ENCODE data around the gene TAS2R5.

DNA sequence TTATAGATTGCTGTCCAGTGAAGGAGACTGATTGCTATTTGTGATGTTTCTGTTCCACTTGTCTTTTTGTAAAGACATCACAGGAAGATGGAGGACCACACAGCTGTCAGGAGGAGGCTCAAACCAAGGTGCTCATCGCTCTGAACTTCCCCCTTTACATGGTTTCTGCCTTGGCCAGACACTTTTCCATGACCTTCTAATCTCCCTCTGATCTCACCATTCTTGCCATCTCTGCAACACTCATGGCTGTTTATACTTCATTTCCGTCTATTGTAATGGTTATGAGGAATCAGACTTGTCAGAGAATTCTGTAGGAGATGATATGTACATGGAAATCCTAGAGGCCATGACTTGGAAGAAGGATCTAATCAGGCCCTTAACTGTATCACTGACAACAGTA is 1.7 kb upstream of the TAS2R5 start:
- no peak for TF ChIP-seq CTCF (conservative IDR thresholded peaks at IDR 0.05; ENCODE audit: low read depth, low read length)
- no peak for TF ChIP-seq MXI1 (IDR thresholded peaks at IDR 0.05; ENCODE audit: borderline replicate concordance, low read depth, low read length)
- no peak for TF ChIP-seq POLR2A (IDR thresholded peaks at IDR 0.05; ENCODE audit: low read depth, low read length)
- no peak for TF ChIP-seq CEBPB (IDR thresholded peaks at IDR 0.05; ENCODE audit: low read depth, low read length)
- TF ChIP-seq, protein P1, sequence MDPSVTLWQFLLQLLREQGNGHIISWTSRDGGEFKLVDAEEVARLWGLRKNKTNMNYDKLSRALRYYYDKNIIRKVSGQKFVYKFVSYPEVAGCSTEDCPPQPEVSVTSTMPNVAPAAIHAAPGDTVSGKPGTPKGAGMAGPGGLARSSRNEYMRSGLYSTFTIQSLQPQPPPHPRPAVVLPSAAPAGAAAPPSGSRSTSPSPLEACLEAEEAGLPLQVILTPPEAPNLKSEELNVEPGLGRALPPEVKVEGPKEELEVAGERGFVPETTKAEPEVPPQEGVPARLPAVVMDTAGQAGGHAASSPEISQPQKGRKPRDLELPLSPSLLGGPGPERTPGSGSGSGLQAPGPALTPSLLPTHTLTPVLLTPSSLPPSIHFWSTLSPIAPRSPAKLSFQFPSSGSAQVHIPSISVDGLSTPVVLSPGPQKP (IDR thresholded peaks at IDR 0.05; ENCODE audit: borderline replicate concordance, low read depth, low read length) = no peak
- no peak for TF ChIP-seq NFE2L2 (IDR thresholded peaks at IDR 0.05; ENCODE audit: low read depth, low read length)
- no peak for TF ChIP-seq USF2 (IDR thresholded peaks at IDR 0.05; ENCODE audit: low read depth, low read length)
- TF ChIP-seq MAFK (IDR thresholded peaks at IDR 0.05; ENCODE audit: low read depth, low read length) = no peak
- no peak for TF ChIP-seq SMC3 (IDR thresholded peaks at IDR 0.05; ENCODE audit: low read depth, low read length)
- TF ChIP-seq RAD21 (IDR thresholded peaks at IDR 0.05; ENCODE audit: low read length) = no peak
- no peak for TF ChIP-seq MAZ (IDR thresholded peaks at IDR 0.05; ENCODE audit: borderline replicate concordance, low read depth, low read length)
- TF ChIP-seq CHD1 (IDR thresholded peaks at IDR 0.05; ENCODE audit: low read depth, low read length) = no peak
- no peak for TF ChIP-seq RFX5 (IDR thresholded peaks at IDR 0.05; ENCODE audit: low read depth, low read length)
- no peak for TF ChIP-seq RCOR1 (IDR thresholded peaks at IDR 0.05; ENCODE audit: insufficient replicate concordance, low read length)

Data from IMR-90 (cell line).